Fibroblast of villous mesenchyme (primary cell): ENCODE data around the gene TMEM176B. TPM values are rescaled to one million over a fixed set of nuclear protein-coding genes. Genes with fewer than 3 reads are reported as not detected.

ENCODE experiments used
- DNase-seq: peaks from one replicate; pipeline ENCODE4 v3.0.0-alpha.2; 2010; ENCODE audit warnings: low read depth
- H3K4me3 ChIP-seq: 2 replicates; pipeline ENCODE4 v1.5.1; 2011; ENCODE audit warnings: low read depth, mild to moderate bottlenecking, low read length
- total RNA-seq: library from RNA; depleted of rRNA; stranded (reverse); fragments of >200 nt; gene quantifications from 2 replicates; pipeline ENCODE4 v1.2.3, GENCODE V29; 2012
- TF ChIP-seq, protein P1 (sequence below): IDR thresholded peaks from 2 replicates; pipeline ENCODE4 v1.5.1; 2012; ENCODE audit warnings: low read depth, mild to moderate bottlenecking, low read length; ENCODE audit not compliant: insufficient read depth

TMEM176B gene
- total RNA-seq, 1 donor, result 0.43 TPM

DNA sequence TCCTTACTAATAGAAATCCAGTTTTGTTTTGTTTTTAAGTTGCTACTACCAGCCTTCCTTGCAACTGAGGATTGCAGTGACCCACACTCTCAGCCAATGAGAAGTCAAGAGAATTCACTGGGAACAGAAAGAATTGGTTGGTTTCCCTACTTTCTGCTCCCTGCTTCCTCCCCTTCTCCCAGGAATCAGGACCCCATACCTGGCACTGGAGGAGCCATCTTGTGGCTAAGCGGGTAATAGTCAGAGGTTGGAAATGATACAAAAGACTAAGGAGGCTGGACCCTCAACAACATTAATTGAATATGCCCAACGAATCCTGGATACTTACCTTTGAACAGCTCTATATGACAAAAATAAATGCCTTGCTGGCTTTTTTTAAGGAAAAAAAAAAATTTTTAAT lies 6.7 kb upstream of the TMEM176B start:
- no peak for DNase-seq
- no peak overlapping the region for H3K4me3 ChIP-seq
- TF ChIP-seq, protein P1, sequence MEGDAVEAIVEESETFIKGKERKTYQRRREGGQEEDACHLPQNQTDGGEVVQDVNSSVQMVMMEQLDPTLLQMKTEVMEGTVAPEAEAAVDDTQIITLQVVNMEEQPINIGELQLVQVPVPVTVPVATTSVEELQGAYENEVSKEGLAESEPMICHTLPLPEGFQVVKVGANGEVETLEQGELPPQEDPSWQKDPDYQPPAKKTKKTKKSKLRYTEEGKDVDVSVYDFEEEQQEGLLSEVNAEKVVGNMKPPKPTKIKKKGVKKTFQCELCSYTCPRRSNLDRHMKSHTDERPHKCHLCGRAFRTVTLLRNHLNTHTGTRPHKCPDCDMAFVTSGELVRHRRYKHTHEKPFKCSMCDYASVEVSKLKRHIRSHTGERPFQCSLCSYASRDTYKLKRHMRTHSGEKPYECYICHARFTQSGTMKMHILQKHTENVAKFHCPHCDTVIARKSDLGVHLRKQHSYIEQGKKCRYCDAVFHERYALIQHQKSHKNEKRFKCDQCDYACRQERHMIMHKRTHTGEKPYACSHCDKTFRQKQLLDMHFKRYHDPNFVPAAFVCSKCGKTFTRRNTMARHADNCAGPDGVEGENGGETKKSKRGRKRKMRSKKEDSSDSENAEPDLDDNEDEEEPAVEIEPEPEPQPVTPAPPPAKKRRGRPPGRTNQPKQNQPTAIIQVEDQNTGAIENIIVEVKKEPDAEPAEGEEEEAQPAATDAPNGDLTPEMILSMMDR, result no peak

DNA sequence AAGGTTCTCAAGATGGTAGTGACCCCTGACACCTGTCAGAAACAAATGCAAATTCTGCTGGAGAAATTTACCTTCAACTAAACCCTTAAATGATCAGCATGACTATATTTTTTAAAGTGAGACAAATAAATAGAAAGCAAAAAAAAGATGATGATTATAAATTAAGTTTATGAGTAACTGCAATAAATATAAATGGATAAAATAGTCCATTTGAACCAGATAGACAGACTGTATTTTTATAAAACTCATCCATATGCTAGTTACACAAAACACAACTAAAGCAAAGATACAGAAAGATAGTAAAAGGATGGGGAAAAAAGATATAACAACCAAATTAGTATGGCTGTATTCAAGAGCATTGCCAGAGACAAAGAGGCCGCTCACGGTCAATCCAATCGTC lies 6.3 kb upstream of the TMEM176B start:
- no peak overlapping the region for H3K4me3 ChIP-seq
- TF ChIP-seq, protein P1, result no peak
- no peak for DNase-seq

DNA sequence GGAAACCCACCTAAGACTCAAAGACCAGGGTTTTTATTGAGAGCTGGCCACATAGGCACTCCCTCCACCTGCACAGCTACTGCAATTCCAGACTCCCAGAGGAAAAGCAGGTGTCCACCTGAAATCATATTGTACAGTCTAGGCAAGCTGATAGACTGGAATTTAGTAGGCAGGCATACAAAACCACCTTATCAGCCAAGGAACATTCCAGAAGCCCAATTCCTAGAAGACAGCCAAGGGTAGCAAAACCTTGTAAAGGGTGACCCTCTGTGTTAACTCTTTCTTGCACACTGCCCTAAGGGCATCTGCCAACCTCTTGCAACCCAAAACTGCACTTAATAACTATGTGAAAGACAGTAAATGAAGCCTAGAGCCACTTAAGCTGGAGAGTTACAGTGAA lies 5.7 kb upstream of the TMEM176B start:
- TF ChIP-seq, protein P1, result no peak
- no peak for DNase-seq
- H3K4me3 ChIP-seq, result no peak overlapping the region

DNA sequence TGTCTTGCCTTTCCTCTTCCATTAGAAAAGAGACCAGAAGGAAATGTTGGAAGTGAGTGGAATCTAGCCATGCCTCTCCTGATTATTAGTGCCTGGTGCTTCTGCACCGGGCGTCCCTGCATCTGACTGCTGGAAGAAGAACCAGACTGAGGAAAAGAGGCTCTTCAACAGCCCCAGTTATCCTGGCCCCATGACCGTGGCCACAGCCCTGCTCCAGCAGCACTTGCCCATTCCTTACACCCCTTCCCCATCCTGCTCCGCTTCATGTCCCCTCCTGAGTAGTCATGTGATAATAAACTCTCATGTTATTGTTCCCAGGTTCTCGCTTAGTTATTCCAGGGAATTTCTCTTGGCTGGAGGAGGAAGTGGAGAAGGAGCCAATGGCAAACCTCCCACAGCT lies 4.6 kb upstream of the TMEM176B start:
- TF ChIP-seq, protein P1, result no peak
- no peak for DNase-seq
- no peak overlapping the region for H3K4me3 ChIP-seq

DNA sequence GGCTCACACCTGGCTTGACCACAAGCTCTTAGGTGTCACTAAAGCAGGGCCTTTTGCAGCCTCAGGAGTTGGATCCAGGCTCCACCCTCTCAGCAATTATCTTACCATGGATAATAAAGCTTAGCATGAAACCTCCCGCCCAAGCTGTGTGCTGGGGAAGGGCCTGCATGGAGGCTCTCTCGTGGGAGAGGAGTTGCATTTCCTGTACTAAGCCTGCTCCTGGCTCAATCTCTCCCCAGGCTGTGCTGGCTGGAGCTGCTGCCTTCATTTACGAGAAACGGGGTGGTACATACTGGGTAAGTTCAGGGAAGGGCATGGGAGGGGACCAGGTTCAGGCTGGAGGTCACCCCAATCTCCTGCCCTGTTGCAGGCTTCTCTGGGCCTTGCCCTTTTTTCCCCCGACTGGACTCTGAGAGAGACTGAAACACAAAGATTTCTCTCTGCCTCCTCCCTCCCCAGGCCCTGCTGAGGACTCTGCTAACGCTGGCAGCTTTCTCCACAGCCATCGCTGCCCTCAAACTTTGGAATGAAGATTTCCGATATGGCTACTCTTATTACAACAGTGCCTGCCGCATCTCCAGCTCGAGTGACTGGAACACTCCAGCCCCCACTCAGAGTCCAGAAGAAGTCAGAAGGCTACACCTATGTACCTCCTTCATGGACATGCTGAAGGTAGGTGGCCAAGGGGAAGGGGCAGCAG lies 3.1 kb upstream of the TMEM176B start:
- H3K4me3 ChIP-seq, result no peak overlapping the region
- DNase-seq, result no peak
- TF ChIP-seq, protein P1, result no peak

DNA sequence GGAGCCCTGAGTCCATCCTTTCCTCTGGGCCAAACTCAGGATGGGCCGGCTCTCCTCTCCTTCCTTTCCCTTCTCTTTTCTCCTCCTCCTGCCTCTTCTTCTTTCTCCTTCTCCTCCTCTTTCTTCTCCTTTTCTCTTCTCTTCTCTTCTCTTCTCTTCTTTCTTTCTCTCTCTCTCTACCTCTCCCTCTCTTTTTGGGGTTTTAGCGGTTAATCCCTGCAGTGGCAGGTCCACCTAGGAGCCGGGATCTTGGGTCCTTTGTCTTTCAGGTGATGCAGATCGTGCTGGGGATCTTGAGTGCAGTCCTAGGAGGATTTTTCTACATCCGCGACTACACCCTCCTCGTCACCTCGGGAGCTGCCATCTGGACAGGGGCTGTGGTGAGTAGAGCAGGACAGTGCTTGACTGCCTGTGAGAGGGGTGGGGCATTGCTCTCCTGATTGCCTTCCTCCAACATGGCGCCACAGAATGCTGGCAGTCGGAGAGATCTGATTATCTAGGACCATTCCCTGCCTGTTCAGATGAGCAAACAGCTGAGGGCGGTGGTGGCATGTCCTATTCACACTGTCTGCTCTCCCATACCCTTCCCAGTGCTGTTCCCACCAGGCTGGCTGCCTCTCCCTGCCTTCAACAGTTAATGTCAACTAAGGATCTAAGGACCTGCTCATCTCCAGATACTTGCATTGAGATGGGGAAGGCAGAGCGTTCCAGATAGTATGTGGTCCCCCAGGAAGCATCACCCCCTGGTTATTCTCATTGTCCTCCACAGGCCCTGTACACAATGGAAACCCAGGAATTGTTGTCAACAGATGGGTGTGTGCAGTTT lies 2.0 kb upstream of the TMEM176B start:
- DNase-seq, result no peak
- TF ChIP-seq, protein P1, result no peak
- no peak overlapping the region for H3K4me3 ChIP-seq
